ENCODE measurements around the gene CYP3A7. TPM values are rescaled to one million over a fixed set of nuclear protein-coding genes. Genes with fewer than 3 reads are reported as not detected.
A peak's percentile ranks its signal among the peaks of the same experiment; 100 is the strongest.
"Not testable (repeated sequence)": the region's sequence is repeated elsewhere in the genome, so short reads cannot be mapped to it uniquely, and the experiment has no call there.

The CYP3A7 gene
- total RNA-seq, 2 experiments from 2014 or later: not detected

DNA sequence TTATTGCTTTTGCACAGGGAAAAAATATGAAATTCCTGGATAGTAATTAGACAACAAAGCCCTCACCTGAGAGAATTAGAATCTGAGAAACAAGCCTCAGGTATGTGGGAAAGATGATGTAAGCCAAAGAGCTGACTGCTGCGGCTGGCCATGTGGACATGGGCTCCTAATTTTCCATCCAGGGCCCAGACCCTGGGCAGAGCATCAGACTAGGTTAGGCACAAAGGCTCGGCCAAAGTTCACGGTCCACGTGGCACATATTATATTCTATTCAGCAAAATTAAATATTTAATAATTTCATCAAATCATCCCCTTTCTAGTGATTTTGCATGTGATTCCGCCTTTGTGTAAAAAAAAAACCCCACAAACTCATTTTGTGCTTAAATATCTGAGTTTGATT lies 43.9 kb upstream of the CYP3A7 start:
- Mint-ChIP-seq H3K36me3 (ENCODE audit: low read depth) (no peaks in the 10 kb centered on the region), H3K4me1 (ENCODE audit: low read depth) (peaks cover 1% of the 10 kb centered on the region), H3K27me3 (peaks cover 27% of the 10 kb centered on the region), H3K4me3 (no peak overlapping the region), H3K27ac (no peak overlapping the region), H3K9me3 (no peaks in the 10 kb centered on the region)
- intact Hi-C loops (cut with micrococcal nuclease): no loop called here
- ChIA-PET CTCF (no interaction called here), POLR2A (interaction anchor here (1.5 kb wide), 1 partner anchor 10 kb away, joined by 3 read pairs; no protein-coding TSS in a partner anchor)
- TF ChIP-seq, protein P1, sequence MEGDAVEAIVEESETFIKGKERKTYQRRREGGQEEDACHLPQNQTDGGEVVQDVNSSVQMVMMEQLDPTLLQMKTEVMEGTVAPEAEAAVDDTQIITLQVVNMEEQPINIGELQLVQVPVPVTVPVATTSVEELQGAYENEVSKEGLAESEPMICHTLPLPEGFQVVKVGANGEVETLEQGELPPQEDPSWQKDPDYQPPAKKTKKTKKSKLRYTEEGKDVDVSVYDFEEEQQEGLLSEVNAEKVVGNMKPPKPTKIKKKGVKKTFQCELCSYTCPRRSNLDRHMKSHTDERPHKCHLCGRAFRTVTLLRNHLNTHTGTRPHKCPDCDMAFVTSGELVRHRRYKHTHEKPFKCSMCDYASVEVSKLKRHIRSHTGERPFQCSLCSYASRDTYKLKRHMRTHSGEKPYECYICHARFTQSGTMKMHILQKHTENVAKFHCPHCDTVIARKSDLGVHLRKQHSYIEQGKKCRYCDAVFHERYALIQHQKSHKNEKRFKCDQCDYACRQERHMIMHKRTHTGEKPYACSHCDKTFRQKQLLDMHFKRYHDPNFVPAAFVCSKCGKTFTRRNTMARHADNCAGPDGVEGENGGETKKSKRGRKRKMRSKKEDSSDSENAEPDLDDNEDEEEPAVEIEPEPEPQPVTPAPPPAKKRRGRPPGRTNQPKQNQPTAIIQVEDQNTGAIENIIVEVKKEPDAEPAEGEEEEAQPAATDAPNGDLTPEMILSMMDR (IDR thresholded peaks at IDR 0.05): no peak
- ATAC-seq (no peak), DNase-seq (no peak)

DNA sequence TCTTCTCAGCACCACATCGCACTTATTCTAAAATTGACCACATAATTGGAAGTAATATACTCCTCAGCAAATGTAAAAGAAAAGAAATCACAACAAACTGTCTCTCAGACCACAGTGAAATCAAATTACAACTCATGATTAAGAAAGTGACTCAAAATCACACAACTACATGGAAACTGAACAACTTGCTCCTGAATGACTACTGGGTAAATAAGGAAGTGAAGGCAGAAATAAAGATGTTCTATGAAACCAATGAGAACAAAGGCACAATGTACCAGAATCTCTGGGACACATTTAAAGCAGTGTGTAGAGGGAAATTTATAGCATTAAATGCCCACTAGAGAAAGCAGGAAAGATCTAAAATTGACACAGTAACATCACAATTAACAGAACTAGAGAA lies 38.4 kb upstream of the CYP3A7 start:
- H3K4me1 Mint-ChIP-seq (ENCODE audit: low read depth); H3K36me3 Mint-ChIP-seq (ENCODE audit: low read depth); H3K9me3 Mint-ChIP-seq; H3K27ac Mint-ChIP-seq; intact Hi-C loops (cut with micrococcal nuclease); DNase-seq; ATAC-seq; H3K4me3 Mint-ChIP-seq: not testable (repeated sequence)
- ChIA-PET POLR2A (interaction anchor here (0.7 to 1.1 kb wide), 2 partner anchors 15 to 141 kb away, joined by 3 read pairs; no protein-coding TSS in a partner anchor), CTCF (interaction anchor here (0.9 to 1.6 kb wide), 2 partner anchors 9 to 33 kb away, joined by 3 to 4 read pairs; no protein-coding TSS in a partner anchor)
- H3K27me3 Mint-ChIP-seq: peaks cover 57% of the 10 kb centered on the region

DNA sequence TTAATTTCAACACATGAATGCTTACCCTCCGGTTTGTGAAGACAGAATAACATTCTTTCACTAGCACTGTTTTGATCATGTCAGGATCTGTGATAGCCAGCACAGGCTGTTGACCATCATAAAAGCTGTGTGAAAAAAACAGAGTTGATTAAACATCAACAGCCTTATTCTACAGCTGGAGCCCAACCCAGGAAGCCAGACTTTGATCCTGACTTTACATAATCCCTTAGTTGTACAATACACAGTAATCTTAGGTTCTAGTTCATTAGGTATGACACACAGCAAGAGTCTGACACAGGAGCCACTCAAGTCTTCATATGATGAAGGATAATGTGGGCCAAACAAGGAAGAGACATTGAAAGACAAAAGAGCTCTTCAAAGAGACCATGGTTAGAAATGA lies 37.6 kb upstream of the CYP3A7 start:
- Mint-ChIP-seq H3K27me3 (peaks cover 57% of the 10 kb centered on the region), H3K9me3 (peaks cover 3% of the 10 kb centered on the region), H3K27ac (no peak overlapping the region), H3K4me1 (ENCODE audit: low read depth) (peaks cover 15% of the 10 kb centered on the region), H3K36me3 (ENCODE audit: low read depth) (no peaks in the 10 kb centered on the region), H3K4me3 (no peak overlapping the region)
- CTCF ChIA-PET: interaction anchor here (0.9 to 1.6 kb wide), 2 partner anchors 8 to 33 kb away, joined by 3 to 4 read pairs; no protein-coding TSS in a partner anchor
- TF ChIP-seq, protein P1 (IDR thresholded peaks at IDR 0.05): no peak
- intact Hi-C loops (cut with micrococcal nuclease): no loop called here
- no peak for DNase-seq
- POLR2A ChIA-PET: no interaction called here
- ATAC-seq: no peak

DNA sequence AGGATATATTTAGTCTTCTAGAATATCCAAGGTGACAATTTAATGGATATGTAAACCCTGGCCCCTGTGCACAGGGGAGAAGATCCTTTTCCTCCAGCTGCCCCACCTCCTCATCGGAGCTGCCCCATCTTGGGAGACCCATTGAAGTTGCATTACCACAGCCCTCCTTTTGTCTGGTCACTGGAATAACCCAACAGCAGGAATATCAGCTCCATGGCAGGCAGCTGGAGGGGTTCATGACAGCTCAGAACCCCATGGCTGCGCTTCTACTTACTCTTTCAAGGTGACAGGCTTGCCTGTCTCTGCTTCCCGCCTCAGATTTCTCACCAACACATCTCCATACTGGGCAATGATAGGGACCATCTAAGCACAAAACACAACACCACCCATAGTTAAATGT lies 34.5 kb upstream of the CYP3A7 start:
- H3K36me3 Mint-ChIP-seq (ENCODE audit: low read depth); POLR2A ChIA-PET; ATAC-seq; CTCF ChIA-PET; H3K9me3 Mint-ChIP-seq; H3K27ac Mint-ChIP-seq; H3K4me3 Mint-ChIP-seq; intact Hi-C loops (cut with micrococcal nuclease); DNase-seq: not testable (repeated sequence)
- peaks cover 18% of the 10 kb centered on the region for H3K4me1 Mint-ChIP-seq (ENCODE audit: low read depth)
- H3K27me3 Mint-ChIP-seq: peaks cover 37% of the 10 kb centered on the region

DNA sequence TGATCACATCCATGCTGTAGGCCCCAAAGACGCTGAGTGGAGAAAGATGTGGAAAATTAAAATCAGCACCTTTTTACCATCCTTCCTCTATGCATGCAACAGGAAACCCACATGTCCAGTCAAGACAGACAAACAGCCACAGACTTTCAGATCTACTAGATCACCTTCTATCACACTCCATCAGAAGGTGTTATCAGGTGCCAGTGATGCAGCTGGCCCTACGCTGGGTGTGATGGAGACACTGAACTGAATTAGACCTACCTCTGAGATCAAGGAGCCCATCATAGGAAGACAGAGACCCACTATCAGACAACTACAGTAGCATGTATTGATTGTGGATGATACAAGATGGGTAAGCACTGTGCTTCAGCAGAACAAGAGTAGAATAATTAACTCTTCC lies 33.5 kb upstream of the CYP3A7 start:
- CTCF ChIA-PET: no interaction called here
- Mint-ChIP-seq H3K4me1 (ENCODE audit: low read depth) (peaks cover 17% of the 10 kb centered on the region), H3K36me3 (ENCODE audit: low read depth) (no peaks in the 10 kb centered on the region), H3K27ac (peak overlapping the region; percentile 16), H3K4me3 (no peak overlapping the region), H3K27me3 (peaks cover 30% of the 10 kb centered on the region), H3K9me3 (peaks cover 3% of the 10 kb centered on the region)
- ATAC-seq (peak; percentile 20), DNase-seq (no peak)
- intact Hi-C loops (cut with micrococcal nuclease): no loop called here
- TF ChIP-seq, protein P1 (IDR thresholded peaks at IDR 0.05): no peak
- POLR2A ChIA-PET: no interaction called here

DNA sequence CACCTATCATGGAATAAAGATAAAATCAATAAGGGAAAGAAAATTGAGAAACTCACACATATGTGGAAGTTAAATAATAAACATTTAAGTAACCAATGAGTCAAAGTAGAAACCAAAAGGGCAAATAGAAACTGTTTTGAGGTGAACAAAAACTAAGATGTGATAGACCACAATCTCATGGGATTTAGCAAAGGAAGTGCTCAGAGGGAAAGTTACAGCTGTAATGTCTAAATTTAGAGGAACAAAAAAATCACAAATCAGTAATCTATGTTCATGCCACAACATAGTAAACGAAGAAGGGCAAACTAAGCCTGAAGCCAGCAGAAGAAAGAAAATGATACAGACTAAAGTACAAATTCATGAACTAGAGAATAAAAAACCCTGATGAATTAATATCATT lies 32.7 kb upstream of the CYP3A7 start:
- no peak for ATAC-seq
- H3K4me3 Mint-ChIP-seq: no peak overlapping the region
- no peak overlapping the region for H3K27ac Mint-ChIP-seq
- H3K27me3 Mint-ChIP-seq: peaks cover 25% of the 10 kb centered on the region
- TF ChIP-seq, protein P1 (IDR thresholded peaks at IDR 0.05): no peak
- H3K4me1 Mint-ChIP-seq (ENCODE audit: low read depth): peaks cover 14% of the 10 kb centered on the region
- no peaks in the 10 kb centered on the region for H3K36me3 Mint-ChIP-seq (ENCODE audit: low read depth)
- CTCF ChIA-PET: no interaction called here
- H3K9me3 Mint-ChIP-seq: peaks cover 3% of the 10 kb centered on the region
- no peak for DNase-seq
- intact Hi-C loops (cut with micrococcal nuclease): no loop called here
- POLR2A ChIA-PET: no interaction called here
